ENCODE measurements around the gene SMIM9. TPM values are rescaled to one million over a fixed set of nuclear protein-coding genes. Genes with fewer than 3 reads are reported as not detected.
"Not testable (repeated sequence)": the region's sequence is repeated elsewhere in the genome, so short reads cannot be mapped to it uniquely, and the experiment has no call there.

Gene SMIM9
- not detected in 2 replicates for total RNA-seq (2014; rRNA removed; shearing (Covaris generic); ENCODE audit: low replicate concordance)

GRCh38 chrX:154834562-154834961, at the start of gene SMIM9:
Gene SMIM9, minus strand, starts transcription at chrX:154834662. Its CDS starts 3,806 bp downstream, at chrX:154830856.
- no peak for DNase-seq (ENCODE audit: low read depth)
- in situ Hi-C loops (cut with HindIII; ENCODE audit: low pct_unique_long_range_greater_than_20kb, low sequenced_read_pairs) = no loop called here

- DNase-seq (ENCODE audit: low read depth); in situ Hi-C loops (cut with HindIII; ENCODE audit: low pct_unique_long_range_greater_than_20kb, low sequenced_read_pairs): not testable (repeated sequence)
These were observed 49.6 kb upstream of the SMIM9 start for GRCh38 chrX:154884069-154884468.

DNA sequence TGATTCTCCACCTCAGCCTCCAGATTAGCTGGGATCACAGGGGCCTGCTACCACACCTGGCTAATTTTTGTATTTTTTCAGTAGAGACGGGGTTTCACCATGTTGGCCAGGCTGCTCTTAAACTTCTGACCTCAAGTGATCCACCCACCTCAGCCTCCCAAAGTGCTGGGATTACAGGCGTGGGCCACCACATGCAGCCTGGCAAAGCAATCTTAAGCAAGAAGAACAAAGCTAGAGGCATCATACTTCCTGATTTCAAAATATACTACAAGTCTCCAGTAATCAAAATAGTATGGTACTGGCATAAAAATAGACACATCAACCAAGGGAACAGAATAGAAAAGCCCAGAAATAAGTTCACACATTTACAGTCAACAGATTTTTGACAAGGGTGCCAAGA, 38.9 kb upstream of the SMIM9 start:
- in situ Hi-C loops (cut with HindIII; ENCODE audit: low pct_unique_long_range_greater_than_20kb, low sequenced_read_pairs) = no loop called here
- no peak for DNase-seq (ENCODE audit: low read depth)

- in situ Hi-C loops (cut with HindIII; ENCODE audit: low pct_unique_long_range_greater_than_20kb, low sequenced_read_pairs); DNase-seq (ENCODE audit: low read depth): not testable (repeated sequence)
These were observed 34.1 kb upstream of the SMIM9 start for GRCh38 chrX:154868522-154868921.

DNA sequence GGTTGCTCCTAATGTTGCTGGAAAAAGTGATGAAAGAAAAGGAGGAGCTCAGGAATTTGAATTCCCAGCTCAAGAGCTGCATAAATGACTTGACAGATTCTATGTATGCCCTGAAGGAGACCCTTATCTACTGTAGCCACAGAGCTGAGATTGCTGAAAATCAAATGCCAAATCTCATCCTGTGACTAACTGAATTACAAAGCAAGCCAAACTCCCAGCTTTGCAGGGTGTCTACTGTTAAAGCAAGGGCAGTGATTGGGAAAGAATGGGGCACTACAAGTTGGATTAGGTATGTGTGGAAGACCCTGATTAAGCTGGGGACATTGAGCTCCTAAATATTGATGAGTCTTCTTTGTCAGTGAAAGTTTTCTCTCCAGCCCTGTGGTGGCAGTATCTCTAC, 20.8 kb upstream of the SMIM9 start:
- in situ Hi-C loops (cut with HindIII; ENCODE audit: low pct_unique_long_range_greater_than_20kb, low sequenced_read_pairs) = no loop called here
- no peak for DNase-seq (ENCODE audit: low read depth)

DNA sequence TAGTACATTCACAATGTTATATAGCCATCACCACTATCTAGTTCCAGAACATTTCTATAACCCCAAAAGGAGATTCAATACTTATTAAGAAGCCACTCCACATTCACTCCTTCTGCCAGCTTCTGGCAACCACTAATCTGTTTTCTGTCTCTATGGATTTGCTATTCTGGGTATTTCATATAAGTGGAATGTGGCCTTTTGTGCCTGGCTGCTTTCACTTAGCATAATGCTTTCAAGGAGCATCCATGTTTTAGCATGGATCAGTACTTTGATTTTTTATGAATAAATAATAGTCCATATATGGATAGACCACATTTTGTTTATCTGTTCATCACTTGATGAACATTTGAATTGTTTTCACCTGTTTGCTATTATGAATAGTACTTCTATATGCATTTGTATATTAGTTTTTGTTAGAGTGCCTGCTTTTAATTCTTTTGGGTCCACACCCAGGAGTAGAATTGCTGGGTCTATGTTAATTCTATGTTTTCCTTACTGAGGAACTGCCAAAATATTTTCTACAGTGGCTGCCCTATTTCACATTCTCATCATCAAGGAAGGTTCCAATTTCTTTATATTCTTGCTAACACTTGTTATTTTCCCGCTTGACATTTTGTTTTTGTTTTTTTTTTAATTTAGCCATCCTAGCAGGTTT, 16.6 kb upstream of the SMIM9 start:
- DNase-seq (ENCODE audit: low read depth) = no peak
- in situ Hi-C loops (cut with HindIII; ENCODE audit: low pct_unique_long_range_greater_than_20kb, low sequenced_read_pairs) = no loop called here

- peak; percentile 28 for DNase-seq (ENCODE audit: low read depth)
- in situ Hi-C loops (cut with HindIII; ENCODE audit: low pct_unique_long_range_greater_than_20kb, low sequenced_read_pairs) = no loop called here
These were observed 6.4 kb upstream of the SMIM9 start for GRCh38 chrX:154840856-154841255.

DNA sequence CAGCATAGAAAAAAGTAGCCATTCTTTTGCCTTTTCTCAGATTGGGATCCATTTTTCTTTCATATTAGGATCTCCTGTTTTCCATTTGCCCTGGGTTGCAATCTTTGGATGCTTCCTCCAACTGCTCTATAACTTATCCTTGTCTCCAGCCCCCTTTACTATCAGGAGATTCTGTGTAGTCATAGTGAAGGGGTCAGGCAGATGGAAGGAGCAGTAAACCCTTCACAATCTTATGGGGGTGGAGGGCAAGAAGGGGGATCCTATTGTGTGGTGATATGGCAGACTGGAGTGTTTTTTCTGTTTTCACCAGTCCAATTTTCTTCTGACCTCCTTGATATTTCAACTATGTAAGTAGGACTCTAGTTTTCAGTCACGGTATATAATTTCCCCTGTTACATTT, 1.7 kb upstream of the SMIM9 start:
- no peak for DNase-seq (ENCODE audit: low read depth)
- in situ Hi-C loops (cut with HindIII; ENCODE audit: low pct_unique_long_range_greater_than_20kb, low sequenced_read_pairs) = no loop called here

DNA sequence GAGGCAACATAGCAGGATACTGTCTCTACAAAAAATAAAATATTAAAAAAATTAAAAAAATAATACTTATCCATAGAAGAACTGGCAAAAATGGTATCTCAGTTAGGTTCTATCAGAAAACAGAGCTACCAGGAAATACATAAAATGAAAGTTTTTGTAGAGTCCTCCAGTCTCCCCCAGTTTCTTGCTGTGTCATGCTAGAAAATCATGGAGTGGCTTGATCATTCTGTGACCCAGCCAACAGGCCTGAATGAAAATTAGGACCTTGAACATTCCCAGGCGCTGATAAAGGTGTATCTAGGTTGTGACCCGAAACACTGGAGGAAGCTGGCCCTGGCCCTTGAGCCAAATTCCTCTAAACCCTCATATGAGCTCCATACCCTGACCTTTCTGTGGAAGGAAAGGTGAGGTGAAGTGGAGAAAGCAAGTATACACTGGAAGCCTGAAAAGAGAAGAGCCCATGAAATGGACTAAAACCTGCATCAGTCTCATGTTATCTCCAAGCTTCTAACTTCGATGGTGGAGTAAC, 652 bp downstream of the SMIM9 start:
- in situ Hi-C loops (cut with HindIII; ENCODE audit: low pct_unique_long_range_greater_than_20kb, low sequenced_read_pairs) = no loop called here
- DNase-seq (ENCODE audit: low read depth) = no peak

DNA sequence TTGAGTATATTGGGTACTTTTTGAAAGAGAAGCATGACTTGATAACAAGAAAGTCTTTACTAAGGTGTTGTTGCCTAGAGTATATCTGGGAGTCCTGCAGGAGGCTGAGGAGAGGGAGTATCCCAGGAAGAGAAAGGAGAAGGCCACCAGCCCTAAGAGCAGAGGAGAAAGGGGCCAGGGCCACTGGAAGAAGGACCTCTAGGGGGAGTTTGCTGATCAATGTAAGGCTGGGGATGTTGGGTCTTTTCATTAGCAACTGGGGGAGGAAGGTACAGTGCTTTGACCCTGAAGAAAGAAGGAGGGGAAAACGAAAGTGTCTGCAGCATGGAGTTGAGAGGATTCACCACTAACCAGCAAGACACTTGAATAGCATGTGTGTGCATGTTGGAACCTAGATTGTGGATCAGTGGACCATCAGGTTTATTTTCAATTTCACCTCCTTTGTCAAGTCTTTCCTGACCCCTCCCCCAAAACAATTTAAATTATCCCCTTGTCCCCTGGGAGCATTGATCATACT, 4.5 kb downstream of the SMIM9 start:
- in situ Hi-C loops (cut with HindIII; ENCODE audit: low pct_unique_long_range_greater_than_20kb, low sequenced_read_pairs) = no loop called here
- DNase-seq (ENCODE audit: low read depth) = no peak

GRCh38 chrX:154829134-154829533, 5.3 kb downstream of the SMIM9 start:
- in situ Hi-C loops (cut with HindIII; ENCODE audit: low pct_unique_long_range_greater_than_20kb, low sequenced_read_pairs) = no loop called here
- no peak for DNase-seq (ENCODE audit: low read depth)

DNA sequence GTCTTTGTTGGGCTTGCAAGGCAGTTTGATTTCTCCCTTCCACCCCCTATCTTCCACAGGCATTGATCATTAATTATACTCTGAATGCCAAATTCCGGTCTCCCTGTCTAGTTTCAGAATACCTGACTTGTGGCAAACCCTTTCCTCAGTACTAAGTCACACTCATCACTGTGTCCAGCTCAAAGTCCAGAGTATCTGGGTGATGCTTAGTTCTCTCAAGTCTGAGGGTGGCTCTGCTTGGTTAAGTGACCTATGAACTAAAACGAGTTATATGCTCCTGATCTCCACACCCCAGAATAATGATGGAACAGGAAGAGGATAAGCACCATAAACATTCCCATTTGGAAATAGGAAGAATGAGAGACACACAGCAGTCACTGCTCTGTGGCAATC, 6.5 kb downstream of the SMIM9 start:
- no peak for DNase-seq (ENCODE audit: low read depth)
- in situ Hi-C loops (cut with HindIII; ENCODE audit: low pct_unique_long_range_greater_than_20kb, low sequenced_read_pairs) = no loop called here

DNA sequence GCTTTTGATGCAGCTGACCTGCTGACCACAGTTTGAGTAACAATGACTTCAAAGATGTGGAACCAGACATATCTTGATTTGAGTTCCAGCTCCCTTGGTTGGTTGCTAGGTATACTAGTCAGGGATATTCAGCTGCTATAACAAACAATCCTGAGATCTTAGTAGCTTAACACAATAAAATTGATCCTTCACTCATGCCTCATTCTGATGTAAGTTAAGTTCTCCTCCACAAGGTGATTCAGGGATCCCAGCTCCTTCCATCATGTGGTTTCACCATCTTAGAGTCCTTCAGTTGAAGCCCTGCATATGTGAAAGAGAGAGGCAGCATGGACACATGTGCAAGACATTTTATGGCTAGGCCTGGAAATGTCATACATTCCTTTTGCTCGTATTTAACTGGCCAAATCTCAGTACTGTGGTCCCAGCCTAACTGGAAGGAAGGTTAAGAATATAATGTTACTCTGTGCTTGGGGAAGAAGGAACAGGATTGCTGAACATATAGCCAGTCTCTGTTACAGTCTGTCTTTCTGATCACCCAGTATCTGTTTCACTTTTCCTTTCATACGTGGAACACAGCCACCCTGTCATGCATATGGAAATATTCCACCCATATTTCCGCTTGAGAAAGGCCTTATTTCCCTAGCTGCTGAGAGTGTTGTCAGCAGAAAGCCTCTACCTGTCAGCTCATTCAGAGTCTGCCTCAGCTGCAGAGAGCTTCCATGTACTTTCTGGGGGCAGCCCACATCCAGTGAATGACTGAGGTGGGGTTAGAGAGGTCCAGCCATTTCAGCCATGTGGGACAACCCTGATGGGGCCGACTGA, 7.1 kb downstream of the SMIM9 start:
- DNase-seq (ENCODE audit: low read depth) = no peak
- in situ Hi-C loops (cut with HindIII; ENCODE audit: low pct_unique_long_range_greater_than_20kb, low sequenced_read_pairs) = no loop called here

- in situ Hi-C loops (cut with HindIII; ENCODE audit: low pct_unique_long_range_greater_than_20kb, low sequenced_read_pairs); DNase-seq (ENCODE audit: low read depth): not testable (repeated sequence)
These were observed 8.9 kb downstream of the SMIM9 start for GRCh38 chrX:154825586-154825985.

DNA sequence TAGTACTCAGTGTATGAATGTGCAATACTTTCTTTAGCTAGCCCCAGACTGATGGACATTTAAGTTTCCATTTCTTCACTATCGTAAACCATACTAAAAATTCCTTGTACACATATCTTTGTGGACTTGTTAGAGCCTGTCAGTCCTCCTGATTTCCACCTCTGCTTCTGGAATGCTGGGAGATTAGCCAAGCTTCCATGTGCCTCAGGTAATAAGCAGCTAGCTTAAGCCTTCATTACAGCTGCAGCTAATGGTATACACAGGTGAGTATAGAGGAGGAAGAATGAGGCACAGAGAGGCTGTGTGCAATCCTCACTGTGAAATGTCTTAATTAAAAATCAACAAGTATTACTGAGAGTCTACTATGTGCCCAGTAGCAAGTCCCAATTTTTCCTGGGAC, 9.8 kb downstream of the SMIM9 start:
- no peak for DNase-seq (ENCODE audit: low read depth)
- in situ Hi-C loops (cut with HindIII; ENCODE audit: low pct_unique_long_range_greater_than_20kb, low sequenced_read_pairs) = no loop called here

DNA sequence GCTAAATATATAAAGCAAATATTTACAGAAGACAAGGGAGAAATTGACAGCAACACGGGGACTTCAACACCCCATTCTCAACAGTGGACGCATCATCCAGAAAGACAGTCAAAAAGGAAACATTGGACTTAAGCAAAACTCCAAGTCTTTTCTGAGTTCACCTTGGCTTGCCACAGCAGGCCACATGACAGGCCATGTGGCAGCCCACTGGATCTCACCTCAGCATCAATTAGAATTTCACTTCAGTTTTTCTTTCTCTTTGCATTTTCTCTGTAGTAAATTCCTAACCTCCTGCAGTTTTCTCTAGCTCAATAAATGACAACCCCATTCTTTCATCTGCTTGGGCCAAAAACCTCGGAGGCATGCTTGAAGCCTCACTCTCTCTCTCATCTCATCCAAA, 12.4 kb downstream of the SMIM9 start:
- in situ Hi-C loops (cut with HindIII; ENCODE audit: low pct_unique_long_range_greater_than_20kb, low sequenced_read_pairs) = no loop called here
- no peak for DNase-seq (ENCODE audit: low read depth)

GRCh38 chrX:154821523-154821922, 12.9 kb downstream of the SMIM9 start:
- in situ Hi-C loops (cut with HindIII; ENCODE audit: low pct_unique_long_range_greater_than_20kb, low sequenced_read_pairs) = no loop called here
- DNase-seq (ENCODE audit: low read depth) = no peak

- DNase-seq (ENCODE audit: low read depth) = no peak
- in situ Hi-C loops (cut with HindIII; ENCODE audit: low pct_unique_long_range_greater_than_20kb, low sequenced_read_pairs) = no loop called here
These were observed 14.6 kb downstream of the SMIM9 start for GRCh38 chrX:154819771-154820341.
